NCI-H226 (cell line): ENCODE measurements around the gene GATM.
"Not testable (repeated sequence)": the region's sequence is repeated elsewhere in the genome, so short reads cannot be mapped to it uniquely, and the experiment has no call there.

ENCODE experiments used
- DNase-seq: peaks from one replicate; pipeline ENCODE4 v3.0.0-alpha.2; 2015

GATM gene

GRCh38 chr15:45347989-45348388 lies 30.4 kb downstream of the GATM start:
- no peak for DNase-seq

- DNase-seq: no peak
Measured at GRCh38 chr15:45347033-45347432, 31.3 kb downstream of the GATM start.

- DNase-seq: no peak
Measured at GRCh38 chr15:45346381-45346780, 32.0 kb downstream of the GATM start.

- DNase-seq: peak; percentile 61
Measured at GRCh38 chr15:45343258-45343860, 35.0 kb downstream of the GATM start.

GRCh38 chr15:45341790-45342189 lies 36.6 kb downstream of the GATM start:
- no peak for DNase-seq

- DNase-seq: no peak
Measured at GRCh38 chr15:45340429-45340828, 37.9 kb downstream of the GATM start.

- DNase-seq: peak; percentile 28
Measured at GRCh38 chr15:45338417-45338816, 39.9 kb downstream of the GATM start.

GRCh38 chr15:45337224-45337623 lies 41.1 kb downstream of the GATM start:
- DNase-seq: no peak

GRCh38 chr15:45333550-45333949 lies 44.8 kb downstream of the GATM start:
- DNase-seq: peak; percentile 33

GRCh38 chr15:45332694-45333093 lies 45.6 kb downstream of the GATM start:
- no peak for DNase-seq

GRCh38 chr15:45331972-45332371 lies 46.4 kb downstream of the GATM start:
- no peak for DNase-seq

- no peak for DNase-seq
Measured at GRCh38 chr15:45328663-45329062, 49.7 kb downstream of the GATM start.

GRCh38 chr15:45326741-45327140 lies 51.6 kb downstream of the GATM start:
- no peak for DNase-seq

- no peak for DNase-seq
Measured at GRCh38 chr15:45326280-45326679, 52.1 kb downstream of the GATM start.

GRCh38 chr15:45320581-45321205 lies 57.7 kb downstream of the GATM start:
- DNase-seq: no peak

GRCh38 chr15:45319472-45320214 lies 58.7 kb downstream of the GATM start:
- DNase-seq: no peak

- DNase-seq: no peak
Measured at GRCh38 chr15:45314960-45315359, 63.4 kb downstream of the GATM start.

GRCh38 chr15:45314117-45314516 lies 64.2 kb downstream of the GATM start:
- DNase-seq: not testable (repeated sequence)
